Ishikawa (cell line): Measurements from ENCODE around the gene SLC25A27.

Experiments used
- CEBPB ChIP-seq: IDR thresholded peaks from 2 replicates; pipeline ENCODE4 v1.6.1; 2012
- CREB1 ChIP-seq: IDR thresholded peaks from 2 replicates; pipeline ENCODE4 v1.6.1; 2012; ENCODE audit warnings: low read depth
- EGR1 ChIP-seq: IDR thresholded peaks from 2 replicates; pipeline ENCODE4 v1.6.1; 2012
- EP300 ChIP-seq: IDR thresholded peaks from 2 replicates; pipeline ENCODE4 v1.6.1; 2012; ENCODE audit warnings: borderline replicate concordance
- FOXM1 ChIP-seq: IDR thresholded peaks from 2 replicates; pipeline ENCODE4 v1.6.1; 2012; ENCODE audit warnings: low read depth, borderline replicate concordance
- MAX ChIP-seq: IDR thresholded peaks from 2 replicates; pipeline ENCODE4 v1.6.1; 2012
- NFIC ChIP-seq: IDR thresholded peaks from 2 replicates; pipeline ENCODE4 v1.6.1; 2012
- RAD21 ChIP-seq: IDR thresholded peaks from 2 replicates; pipeline ENCODE4 v1.6.1; 2012; ENCODE audit warnings: low read depth
- REST ChIP-seq: IDR thresholded peaks from 2 replicates; pipeline ENCODE4 v1.6.1; 2012; ENCODE audit warnings: low read depth, mild to moderate bottlenecking
- TAF1 ChIP-seq: IDR thresholded peaks from 2 replicates; pipeline ENCODE4 v1.6.1; 2012; ENCODE audit warnings: low read depth, mild to moderate bottlenecking
- TCF12 ChIP-seq: IDR thresholded peaks from 2 replicates; pipeline ENCODE4 v1.6.1; 2012; ENCODE audit warnings: low read depth
- TEAD4 ChIP-seq: IDR thresholded peaks from 2 replicates; pipeline ENCODE4 v1.6.1; 2012
- USF1 ChIP-seq: IDR thresholded peaks from 2 replicates; pipeline ENCODE4 v1.6.1; 2012
- YY1 ChIP-seq: IDR thresholded peaks from 2 replicates; pipeline ENCODE4 v1.6.1; 2012; ENCODE audit warnings: low read depth
- ZBTB7A ChIP-seq: IDR thresholded peaks from 2 replicates; pipeline ENCODE4 v1.6.1; 2012; ENCODE audit warnings: low read depth

Gene SLC25A27

GRCh38 chr6:46612645-46613044 lies 40.1 kb upstream of the SLC25A27 start:
- TF ChIP-seq TAF1 = no peak
- TF ChIP-seq YY1 = no peak
- TF ChIP-seq REST = no peak
- TF ChIP-seq FOXM1 = no peak
- TF ChIP-seq EGR1 = no peak
- TF ChIP-seq RAD21 = no peak
- no peak for TF ChIP-seq TCF12
- TF ChIP-seq USF1 = no peak
- no peak for TF ChIP-seq ZBTB7A
- TF ChIP-seq NFIC = no peak
- TF ChIP-seq MAX = no peak
- TF ChIP-seq CREB1 = no peak
- TF ChIP-seq EP300 = no peak
- no peak for TF ChIP-seq CEBPB
- no peak for TF ChIP-seq TEAD4

GRCh38 chr6:46618726-46619125 lies 34.0 kb upstream of the SLC25A27 start:
- no peak for TF ChIP-seq RAD21
- no peak for TF ChIP-seq REST
- no peak for TF ChIP-seq CEBPB
- TF ChIP-seq EGR1 = no peak
- no peak for TF ChIP-seq FOXM1
- no peak for TF ChIP-seq MAX
- no peak for TF ChIP-seq USF1
- no peak for TF ChIP-seq CREB1

- no peak for TF ChIP-seq CREB1
- no peak for TF ChIP-seq YY1
- peak; percentile 73 for TF ChIP-seq RAD21
- TF ChIP-seq TAF1 = no peak
Observed at GRCh38 chr6:46626228-46626909, 26.4 kb upstream of the SLC25A27 start.

- TF ChIP-seq TAF1 (no peak), REST (no peak), CREB1 (no peak), ZBTB7A (no peak), EP300 (no peak), TEAD4 (no peak), USF1 (no peak), NFIC (no peak)
Observed at GRCh38 chr6:46626976-46627375, 25.8 kb upstream of the SLC25A27 start.

GRCh38 chr6:46628498-46628897 lies 24.3 kb upstream of the SLC25A27 start:
- TF ChIP-seq YY1 (no peak), CREB1 (no peak), ZBTB7A (no peak), CEBPB (no peak), FOXM1 (no peak), TCF12 (no peak), EP300 (no peak), REST (no peak), NFIC (no peak)
